Thoracic aorta (tissue), 2 donors: ENCODE results near the gene EGFL7. TPM values are rescaled to one million over a fixed set of nuclear protein-coding genes. Genes with fewer than 3 reads are reported as not detected.

Source experiments
- ATAC-seq: fragments of 150-250 bp; one replicate; pipeline ENCODE4 v1.8.0; 2017; ENCODE audit warnings: low read depth; ENCODE audit not compliant: insufficient number of reproducible peaks, low FRiP score
- DNase-seq: peaks from one replicate; pipeline ENCODE4 v3.0.0-alpha.2; 2020; ENCODE audit warnings: low spot score
- H3K27ac ChIP-seq, 2 donors: fragments of 200-600 bp; sonication (generic); 1 replicate in 1 of 2; 2 replicates in 1 of 2; pipeline ENCODE4 v1.5.1; 2016; ENCODE audit warnings: mild to moderate bottlenecking in 2 of 2, moderate library complexity in 2 of 2
- H3K27me3 ChIP-seq: fragments of 200-600 bp; sonication (generic); replicated peaks from 2 replicates; pipeline ENCODE4 v1.6.0; 2016; ENCODE audit warnings: mild to moderate bottlenecking; ENCODE audit not compliant: insufficient read depth
- H3K36me3 ChIP-seq: fragments of 200-600 bp; sonication (generic); one replicate; pipeline ENCODE4 v1.5.1; 2016
- H3K4me1 ChIP-seq, 2 donors: fragments of 200-600 bp; sonication (generic); 1 replicate in 1 of 2; 2 replicates in 1 of 2; pipeline versions ENCODE4 v1.5.1 to v1.6.0; 2016; ENCODE audit warnings: low read depth in 2 of 2, mild to moderate bottlenecking in 1 of 2; ENCODE audit not compliant: control insufficient read depth in 1 of 2
- H3K4me3 ChIP-seq: fragments of 200-600 bp; sonication (generic); 2 replicates; pipeline ENCODE4 v1.5.1; 2016; ENCODE audit warnings: mild to moderate bottlenecking
- H3K9me3 ChIP-seq: fragments of 200-600 bp; sonication (generic); 2 replicates; pipeline ENCODE4 v1.5.1; 2016
- total RNA-seq, 2 donors: library from RNA; depleted of rRNA; stranded (reverse); fragments of >200 nt; gene quantifications; one replicate each; pipeline versions ENCODE4 v1.1.0 to v1.2.3, GENCODE V29; 2016
- TF ChIP-seq, protein P1 (sequence below): fragments of 200-600 bp; sonication (generic); IDR thresholded peaks from one replicate; pipeline ENCODE4 v1.5.1; 2019; ENCODE audit warnings: antibody characterized with exemption

Gene EGFL7
- total RNA-seq, 2 donors from 2014 or later: 42.0 to 56.5 TPM

- TF ChIP-seq, protein P1, sequence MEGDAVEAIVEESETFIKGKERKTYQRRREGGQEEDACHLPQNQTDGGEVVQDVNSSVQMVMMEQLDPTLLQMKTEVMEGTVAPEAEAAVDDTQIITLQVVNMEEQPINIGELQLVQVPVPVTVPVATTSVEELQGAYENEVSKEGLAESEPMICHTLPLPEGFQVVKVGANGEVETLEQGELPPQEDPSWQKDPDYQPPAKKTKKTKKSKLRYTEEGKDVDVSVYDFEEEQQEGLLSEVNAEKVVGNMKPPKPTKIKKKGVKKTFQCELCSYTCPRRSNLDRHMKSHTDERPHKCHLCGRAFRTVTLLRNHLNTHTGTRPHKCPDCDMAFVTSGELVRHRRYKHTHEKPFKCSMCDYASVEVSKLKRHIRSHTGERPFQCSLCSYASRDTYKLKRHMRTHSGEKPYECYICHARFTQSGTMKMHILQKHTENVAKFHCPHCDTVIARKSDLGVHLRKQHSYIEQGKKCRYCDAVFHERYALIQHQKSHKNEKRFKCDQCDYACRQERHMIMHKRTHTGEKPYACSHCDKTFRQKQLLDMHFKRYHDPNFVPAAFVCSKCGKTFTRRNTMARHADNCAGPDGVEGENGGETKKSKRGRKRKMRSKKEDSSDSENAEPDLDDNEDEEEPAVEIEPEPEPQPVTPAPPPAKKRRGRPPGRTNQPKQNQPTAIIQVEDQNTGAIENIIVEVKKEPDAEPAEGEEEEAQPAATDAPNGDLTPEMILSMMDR: no peak
- H3K27ac ChIP-seq: no peak overlapping the region
- H3K36me3 ChIP-seq: no peaks in the 10 kb centered on the region
- H3K27me3 ChIP-seq: no peaks in the 10 kb centered on the region
- no peaks in the 10 kb centered on the region for H3K9me3 ChIP-seq
- no peak for DNase-seq
- peaks cover 4 to 9% of the 10 kb centered on the region in 2 donors for H3K4me1 ChIP-seq
- H3K4me3 ChIP-seq: no peak overlapping the region
- ATAC-seq: no peak
Measured at GRCh38 chr9:136691316-136692184, 28.8 kb downstream of the EGFL7 start.

GRCh38 chr9:136692185-136693134, 29.7 kb downstream of the EGFL7 start:
- Histone ChIP-seq H3K4me3 (no peak overlapping the region), H3K27ac (no peak overlapping the region), H3K4me1 (peaks cover 4 to 9% of the 10 kb centered on the region in 2 donors), H3K9me3 (no peaks in the 10 kb centered on the region), H3K36me3 (no peaks in the 10 kb centered on the region), H3K27me3 (no peaks in the 10 kb centered on the region)
- no peak for ATAC-seq
- DNase-seq: no peak
- TF ChIP-seq, protein P1: no peak

- no peak overlapping the region for H3K4me3 ChIP-seq
- ATAC-seq: no peak
- no peak for DNase-seq
- H3K36me3 ChIP-seq: no peaks in the 10 kb centered on the region
- H3K4me1 ChIP-seq: peaks cover 0 to 9% of the 10 kb centered on the region in 2 donors
- H3K9me3 ChIP-seq: no peaks in the 10 kb centered on the region
- TF ChIP-seq, protein P1: no peak
- H3K27ac ChIP-seq: no peak overlapping the region
- H3K27me3 ChIP-seq: no peaks in the 10 kb centered on the region
Measured at GRCh38 chr9:136693135-136693489, 30.4 kb downstream of the EGFL7 start.

DNA sequence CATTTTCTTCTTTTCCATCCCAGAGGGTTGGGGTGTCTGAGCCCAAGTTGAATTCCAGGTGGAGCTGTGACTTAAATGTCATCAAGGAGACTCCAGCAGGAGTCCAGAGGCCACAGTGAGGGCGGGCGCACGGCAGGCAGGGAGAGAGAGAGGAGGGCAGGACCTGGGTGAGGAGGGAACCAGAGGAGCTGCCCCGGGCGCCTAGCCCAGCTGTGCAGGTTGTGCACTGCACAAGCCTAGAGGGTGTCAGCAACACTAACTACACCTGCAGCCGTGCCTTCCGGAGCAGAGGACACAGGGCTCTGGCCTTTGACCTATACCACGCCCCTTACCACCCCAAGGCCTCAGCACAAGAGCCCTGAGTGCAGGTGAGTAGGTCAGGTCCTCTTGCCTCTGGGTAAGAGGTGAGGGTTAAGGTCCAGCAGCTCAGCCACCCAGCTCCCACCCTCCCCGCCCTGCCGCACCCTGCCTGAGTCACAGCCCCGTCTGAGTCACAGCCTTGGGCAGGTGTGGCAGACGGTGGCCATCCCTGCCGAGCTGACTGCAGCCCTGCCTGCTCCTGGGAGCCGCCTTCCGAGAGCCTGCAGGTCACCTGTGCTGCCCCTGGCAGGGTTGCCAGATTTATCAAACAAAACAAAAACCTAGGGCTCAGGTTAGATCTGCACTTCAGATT, 30.9 kb downstream of the EGFL7 start:
- ATAC-seq (no peak), DNase-seq (no peak)
- no peaks in the 10 kb centered on the region for H3K36me3 ChIP-seq
- H3K27me3 ChIP-seq: no peaks in the 10 kb centered on the region
- peaks cover 0 to 9% of the 10 kb centered on the region in 2 donors for H3K4me1 ChIP-seq
- H3K9me3 ChIP-seq: no peaks in the 10 kb centered on the region
- H3K27ac ChIP-seq: no peak overlapping the region
- TF ChIP-seq, protein P1: no peak
- H3K4me3 ChIP-seq: no peak overlapping the region
